Panc1 (cell line): ENCODE results near the gene GPC6.

Experiments used
- CTCF ChIP-seq: fragments of 450-650 bp; IDR thresholded peaks from 2 replicates; pipeline ENCODE4 v1.5.1; 2017; ENCODE audit warnings: mild to moderate bottlenecking
- POLR2AphosphoS5 ChIP-seq: IDR thresholded peaks from 2 replicates; pipeline ENCODE4 v1.6.1; 2012; ENCODE audit warnings: mild to moderate bottlenecking, low read depth, low read length, moderate library complexity
- REST ChIP-seq, 2 experiments: IDR thresholded peaks; 2 replicates each; pipeline ENCODE4 v1.6.1; 2011 to 2012; ENCODE audit warnings: low read depth in 2 of 2, control low read depth in 1 of 2, low read length in 1 of 2, mild to moderate bottlenecking in 1 of 2, moderate library complexity in 1 of 2; ENCODE audit not compliant: insufficient read depth in 1 of 2
- SIN3A ChIP-seq: IDR thresholded peaks from 2 replicates; pipeline ENCODE4 v1.6.1; 2012; ENCODE audit warnings: low read depth, mild to moderate bottlenecking, low read length, moderate library complexity, borderline replicate concordance; ENCODE audit not compliant: insufficient read depth
- TCF7L2 ChIP-seq: IDR thresholded peaks from 2 replicates; pipeline ENCODE4 v1.6.1; 2011; ENCODE audit warnings: mild to moderate bottlenecking, low read depth, low read length, inconsistent platforms

- TF ChIP-seq POLR2AphosphoS5: no peak
- TF ChIP-seq REST (IDR thresholded peaks at IDR 0.05; ENCODE audit: insufficient read depth in 1 of 2, low read depth in 2 of 2, low read length in 1 of 2): no peak
- TF ChIP-seq CTCF: no peak
- TF ChIP-seq SIN3A: no peak
- no peak for TF ChIP-seq TCF7L2
Measured at GRCh38 chr13:93655154-93655553, 428.5 kb downstream of the GPC6 start.
